DMS153 treated with DMSO at 0.1 percent for 48 hours (cell line): ENCODE data around the gene MREG.
"Not testable (repeated sequence)": the region's sequence is repeated elsewhere in the genome, so short reads cannot be mapped to it uniquely, and the experiment has no call there.

Experiments
- DNase-seq: peaks from one replicate; lab custom pipeline; 2025; ENCODE audit not compliant: unreplicated experiment; lab: John Stamatoyannopoulos, UW

Gene MREG

DNA sequence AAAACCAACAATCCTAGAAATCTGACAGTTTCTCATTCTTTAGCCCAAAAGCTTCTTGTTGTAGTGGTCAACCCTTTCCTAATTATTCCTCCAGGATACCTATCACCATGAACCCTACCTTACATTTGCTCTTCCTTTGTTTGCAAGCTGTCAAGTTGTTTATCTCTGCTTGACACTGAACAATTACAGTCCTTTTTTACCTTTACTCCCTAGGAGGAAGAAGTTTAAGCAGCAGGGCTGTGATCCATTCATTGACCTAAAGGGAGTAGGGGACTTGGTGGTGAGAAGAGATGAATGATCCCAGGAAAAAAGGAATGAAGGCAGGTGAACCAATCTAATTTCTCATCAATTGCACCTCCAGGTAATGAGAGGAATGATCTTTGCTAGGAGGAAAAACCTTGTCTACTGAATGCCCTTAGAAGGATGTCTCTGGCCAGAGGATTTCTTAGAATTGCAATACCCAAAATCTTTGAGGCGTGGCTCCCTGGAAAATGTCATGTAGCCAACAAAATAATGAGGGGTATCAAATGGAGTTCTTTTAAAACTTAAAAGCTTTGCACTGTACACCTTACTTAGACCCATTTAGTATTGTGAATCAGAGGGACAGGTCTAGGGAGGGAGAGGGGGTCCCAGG, 47.7 kb downstream of the MREG start:
- DNase-seq: no peak

DNA sequence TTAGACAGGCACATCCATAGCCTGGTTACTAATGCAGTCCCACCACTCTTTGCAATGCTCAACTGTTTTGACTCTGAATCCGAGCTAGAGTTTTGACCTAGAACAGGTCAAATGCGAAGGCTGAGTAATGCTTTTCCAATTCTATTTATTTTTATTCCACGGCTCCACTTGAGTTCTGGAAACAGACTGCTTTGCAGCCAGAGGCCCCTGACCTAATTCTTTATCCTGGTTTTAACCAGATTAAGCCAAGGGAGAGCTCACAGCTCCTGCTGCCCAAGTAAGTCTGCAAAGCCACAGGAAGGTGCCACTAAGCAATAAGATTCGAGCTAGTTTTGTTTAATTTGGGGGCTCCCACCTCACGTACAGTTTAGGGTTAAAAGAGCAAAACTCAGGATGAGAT, 51.4 kb downstream of the MREG start:
- no peak for DNase-seq

DNA sequence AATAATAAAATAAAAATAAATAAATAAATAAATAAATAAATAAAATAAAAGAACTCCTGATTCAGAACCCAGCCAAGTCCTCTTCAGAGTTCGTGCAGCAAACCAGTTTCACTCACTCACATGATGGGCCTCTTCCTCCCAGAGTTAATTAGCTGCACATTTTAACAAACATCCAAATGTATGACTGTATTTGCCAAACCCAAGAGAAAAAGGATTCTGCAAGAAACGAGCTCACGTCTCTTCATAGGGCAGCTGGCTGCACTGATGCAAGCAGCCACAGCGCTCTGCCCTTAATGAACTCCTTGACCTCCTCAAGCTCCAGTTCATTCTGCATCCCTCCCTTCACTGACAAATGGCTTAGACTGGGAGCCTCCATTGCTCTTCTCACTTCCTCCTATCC, 55.1 kb downstream of the MREG start:
- no peak for DNase-seq

DNA sequence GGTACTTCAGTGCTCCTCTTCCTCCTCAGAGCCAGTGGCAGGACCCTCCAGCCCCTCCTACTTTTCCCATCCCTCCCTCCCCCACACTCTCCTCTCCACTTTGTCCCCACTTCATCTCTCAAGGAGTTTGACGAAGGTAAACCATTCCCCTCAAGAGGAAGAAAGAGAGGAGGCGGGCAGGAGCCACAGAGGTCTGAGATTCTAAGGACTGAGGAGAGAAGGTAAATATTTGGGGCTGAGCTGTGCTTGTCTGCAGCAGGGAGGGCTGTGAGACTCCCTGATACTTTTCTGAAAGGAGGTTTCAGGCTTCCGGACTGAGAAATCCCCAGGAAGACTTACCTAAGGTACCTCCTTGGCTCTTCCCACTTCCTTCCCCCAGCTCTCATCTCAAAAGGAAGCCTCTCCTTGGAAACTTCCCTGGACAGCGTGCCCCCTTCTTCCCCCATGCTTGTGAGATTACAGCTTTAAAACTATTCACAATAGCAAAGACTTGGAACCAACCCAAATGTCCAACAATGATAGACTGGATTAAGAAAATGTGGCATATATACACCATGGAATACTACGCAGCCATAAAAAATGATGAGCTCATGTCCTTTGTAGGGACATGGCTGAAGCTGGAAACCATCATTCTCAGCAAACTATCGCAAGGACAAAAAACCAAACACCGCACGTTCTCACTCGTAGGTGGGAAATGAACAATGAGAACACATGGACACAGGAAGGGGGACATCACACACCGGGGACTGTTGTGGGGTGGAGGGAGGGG, 55.8 kb downstream of the MREG start:
- DNase-seq: not testable (repeated sequence)

DNA sequence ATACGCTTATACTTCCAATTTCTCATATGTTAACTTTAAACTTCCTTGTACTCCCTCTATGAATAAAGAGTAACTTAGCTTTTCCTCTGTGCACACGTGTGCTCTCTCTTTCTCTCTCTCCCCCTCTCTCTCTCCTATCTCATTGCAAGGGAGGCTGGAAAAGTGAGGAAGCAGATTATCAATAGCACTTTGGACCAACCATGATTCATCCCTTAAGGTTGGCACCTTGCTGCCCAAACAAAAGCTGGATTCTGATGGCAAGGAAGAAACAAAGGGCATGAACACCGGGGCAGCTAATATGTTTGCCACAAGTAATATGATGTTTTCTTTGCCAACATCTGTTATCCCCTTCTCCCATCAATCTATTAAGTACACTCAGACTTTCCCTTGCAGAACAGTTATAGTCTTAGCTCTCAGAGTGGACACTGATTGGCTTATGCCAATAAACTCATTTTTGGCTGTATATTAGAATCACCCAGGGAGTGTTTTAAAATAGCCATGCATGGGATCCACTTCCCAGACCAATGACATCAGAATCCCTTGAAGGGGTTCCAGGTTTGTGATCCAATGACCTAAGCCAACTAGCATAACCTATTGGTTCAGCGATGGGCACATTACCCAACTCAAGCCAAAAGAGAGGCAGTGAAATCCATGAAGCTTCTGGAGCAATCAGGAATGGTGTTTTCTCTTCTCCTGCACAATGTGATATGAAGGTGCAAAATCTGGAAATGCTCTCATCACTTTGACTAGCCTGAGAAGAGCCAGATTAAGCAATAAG, 60.3 kb downstream of the MREG start:
- no peak for DNase-seq

DNA sequence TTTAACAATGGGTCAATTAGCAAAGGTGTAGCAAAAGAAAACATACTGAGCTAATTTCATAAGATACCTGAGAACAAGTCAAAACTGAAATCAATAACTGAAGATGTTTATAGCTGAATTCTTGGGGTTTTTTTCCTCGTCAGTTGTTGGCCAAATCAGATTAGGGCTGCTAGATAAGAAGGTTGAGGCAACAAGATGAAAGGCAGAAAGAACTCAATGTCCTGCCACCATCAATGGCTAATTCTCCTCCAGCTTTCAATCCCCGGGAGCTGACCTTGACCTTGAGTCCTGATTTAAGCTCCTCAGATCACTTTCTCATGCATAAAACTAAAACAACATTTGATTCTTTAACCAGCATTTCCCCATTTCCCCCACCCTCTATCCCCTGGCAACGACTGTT, 61.8 kb downstream of the MREG start:
- DNase-seq: no peak

DNA sequence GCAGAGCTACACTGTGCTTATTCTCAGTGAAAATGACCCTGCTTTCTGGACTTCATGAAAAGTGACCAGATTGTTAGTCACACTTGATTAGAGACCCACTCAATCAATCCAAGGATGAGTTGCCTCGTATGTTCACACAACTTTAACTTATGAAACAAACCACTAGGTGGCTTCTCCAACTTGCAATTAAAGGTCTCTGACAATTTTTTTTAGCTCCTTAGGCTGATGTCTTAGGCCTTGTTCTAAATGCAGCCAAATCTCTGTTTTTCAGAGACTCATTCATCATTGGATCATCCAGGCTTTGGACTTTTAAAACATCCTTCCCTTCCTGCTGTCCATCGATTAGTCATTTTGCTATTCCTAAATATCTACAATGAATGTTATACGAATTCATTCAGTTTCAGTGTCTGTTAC, 63.4 kb downstream of the MREG start:
- DNase-seq: peak; percentile 5

DNA sequence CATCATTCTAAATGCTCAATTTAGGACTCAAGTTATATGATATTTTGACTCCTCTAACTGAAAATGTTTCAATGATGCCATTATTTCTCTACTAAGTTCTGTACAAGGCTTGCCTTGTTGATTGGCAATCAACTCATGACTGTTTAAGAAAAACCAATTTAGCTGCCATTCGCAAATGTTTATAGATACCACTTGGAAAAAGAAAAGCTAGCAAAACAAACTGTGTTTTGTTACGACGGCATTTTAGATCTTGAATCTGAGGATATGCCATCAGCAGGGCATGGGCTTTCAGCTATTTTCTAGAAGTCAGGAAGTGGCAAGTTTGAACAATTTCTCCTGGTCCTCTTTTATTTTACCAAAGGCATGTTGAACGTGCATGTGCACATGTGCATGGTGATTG, 65.3 kb downstream of the MREG start:
- no peak for DNase-seq

DNA sequence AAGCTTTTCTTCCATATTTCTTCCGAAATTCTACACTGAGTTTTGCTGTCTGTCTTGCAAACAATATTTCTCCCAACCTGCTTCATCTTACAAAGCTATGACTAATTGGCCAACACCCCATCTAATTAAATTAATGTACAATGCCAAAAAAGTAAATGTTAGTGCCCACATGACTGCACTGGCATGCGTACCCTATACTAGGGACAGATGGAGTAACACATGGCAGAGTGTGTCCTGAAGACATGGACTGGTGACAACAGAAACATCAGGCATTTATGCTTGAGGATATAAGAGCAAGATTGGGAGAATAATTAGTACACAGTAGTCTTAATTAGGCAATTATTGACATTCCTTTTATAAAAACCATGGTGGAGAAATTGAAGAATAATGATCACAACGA, 66.8 kb downstream of the MREG start:
- no peak for DNase-seq

DNA sequence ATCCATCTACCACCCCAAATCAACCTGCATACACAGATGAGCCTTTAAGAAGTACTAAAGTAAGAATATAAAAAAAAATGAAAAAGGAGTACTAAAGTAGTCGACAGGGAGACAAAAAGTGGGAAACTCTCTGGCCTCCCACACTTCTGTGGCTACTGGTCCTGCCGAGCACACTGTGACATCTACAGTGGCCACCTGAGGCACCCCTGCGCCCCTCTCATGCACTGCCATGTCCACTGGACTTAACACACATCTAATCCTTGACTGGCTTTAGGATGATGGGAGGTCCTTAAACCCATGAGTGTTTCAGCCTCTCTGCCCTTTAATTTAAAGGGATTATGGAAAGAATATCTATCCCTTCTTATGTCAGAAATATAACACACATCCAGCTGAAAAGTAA, 71.2 kb downstream of the MREG start:
- DNase-seq: no peak

DNA sequence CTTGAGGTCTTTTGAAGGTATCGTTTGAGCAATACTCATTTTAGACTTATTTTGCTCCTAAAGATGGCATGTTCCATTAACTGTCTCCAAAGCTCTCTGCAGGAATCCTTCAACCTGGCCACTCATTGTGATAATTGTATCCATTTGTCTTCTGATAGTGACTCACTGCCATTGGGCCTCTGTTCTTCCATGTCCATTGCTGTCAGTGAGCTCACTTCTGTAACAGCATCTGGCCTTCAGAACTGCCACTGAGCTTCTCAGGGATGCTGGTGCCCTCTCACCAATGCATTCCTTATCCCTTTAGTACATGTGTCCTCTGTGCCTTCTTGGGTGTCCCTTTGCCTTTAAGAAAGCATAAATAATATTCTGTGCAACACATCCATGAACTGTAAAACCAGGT, 71.6 kb downstream of the MREG start:
- no peak for DNase-seq

DNA sequence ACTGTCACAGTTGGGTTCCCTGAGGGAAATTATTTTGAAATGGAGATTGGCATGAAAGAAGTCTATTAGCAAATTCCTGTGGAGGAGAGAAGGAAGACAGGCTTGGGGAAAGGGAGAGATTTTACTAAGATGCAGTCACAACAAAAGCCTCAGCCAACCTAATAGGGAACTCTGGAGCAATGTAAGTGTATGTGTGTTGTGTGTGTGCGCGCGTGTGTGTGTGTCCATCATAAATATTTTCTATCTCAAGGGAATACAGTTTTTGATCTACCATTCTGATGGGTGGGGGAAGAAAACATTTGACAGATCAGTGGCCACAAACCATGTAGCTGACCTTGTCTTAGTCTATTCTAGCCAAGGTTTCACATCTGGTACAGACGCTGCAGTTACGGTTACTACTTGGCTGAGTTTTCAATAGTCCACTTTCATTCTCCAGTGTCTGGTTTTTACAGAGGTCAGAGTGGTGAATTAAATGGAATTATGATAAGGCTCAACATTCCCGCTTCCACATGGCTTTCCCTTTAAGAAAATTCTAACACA, 72.6 kb downstream of the MREG start:
- DNase-seq: no peak

DNA sequence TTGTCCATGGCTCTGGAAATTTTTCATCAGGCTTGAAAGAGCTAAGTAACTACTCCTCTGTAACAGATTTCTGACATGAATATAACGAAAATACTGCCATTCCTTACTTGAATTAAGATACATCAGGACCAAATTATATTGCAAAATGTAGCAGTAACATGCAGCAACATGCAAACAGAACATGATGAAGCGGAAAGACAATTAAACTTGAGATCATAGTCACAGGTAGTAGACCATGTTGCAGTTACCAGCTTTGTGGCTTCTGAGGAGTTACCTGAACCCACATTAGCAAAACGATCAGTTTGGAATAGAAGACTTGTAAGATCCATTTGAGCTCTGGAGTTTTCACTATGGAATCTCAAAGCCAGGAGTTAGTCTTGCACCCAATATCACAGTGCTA, 76.2 kb downstream of the MREG start:
- no peak for DNase-seq

DNA sequence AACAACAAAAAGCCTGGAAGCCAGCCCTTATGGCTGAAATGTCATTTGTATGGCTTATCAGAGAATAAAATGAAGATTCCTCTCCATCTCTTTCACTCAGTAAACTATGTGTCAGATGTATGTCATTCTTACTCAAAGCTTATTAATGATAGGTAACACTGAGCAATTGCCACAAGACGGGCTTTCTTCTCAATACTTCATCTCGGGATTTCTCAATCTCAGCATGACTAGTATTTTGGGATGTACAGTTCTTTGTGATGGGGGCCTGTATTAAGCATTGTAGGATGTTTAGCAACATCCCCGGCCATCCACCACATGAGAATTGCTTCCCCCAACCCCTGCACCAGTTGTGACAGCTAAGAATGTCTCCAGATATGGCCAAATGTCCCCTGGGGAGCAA, 80.2 kb downstream of the MREG start:
- no peak for DNase-seq

DNA sequence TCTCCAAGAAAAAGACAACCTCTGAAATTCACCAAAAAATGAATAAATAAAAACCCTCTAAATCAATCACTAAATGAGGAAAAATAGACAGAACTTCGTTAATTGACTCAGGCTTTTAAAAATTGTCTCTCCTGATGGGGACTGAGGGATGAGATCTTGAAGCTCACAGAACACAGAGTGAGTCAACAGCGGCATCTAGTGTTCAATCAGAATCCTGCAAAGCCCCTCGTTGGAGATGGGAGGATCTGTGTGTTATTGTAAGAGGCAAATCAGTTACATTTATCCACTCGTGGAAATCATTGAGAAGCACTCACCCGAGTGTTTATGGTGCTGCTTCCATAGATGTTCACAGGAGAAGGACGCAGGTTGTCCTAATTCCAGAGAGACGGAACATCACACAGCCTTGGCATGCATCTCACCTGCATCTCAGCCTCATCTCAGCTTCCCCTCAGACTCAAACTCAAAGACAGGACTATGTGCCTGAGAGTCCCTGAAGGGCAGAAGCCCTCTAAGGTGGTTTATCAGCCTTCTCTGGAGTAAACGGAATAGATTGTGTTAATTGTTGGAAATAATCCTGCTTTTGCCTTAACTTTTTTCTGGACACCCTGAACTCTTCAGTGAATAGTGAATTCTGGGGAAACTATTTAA, 82.0 kb downstream of the MREG start:
- DNase-seq: peak; percentile 48

DNA sequence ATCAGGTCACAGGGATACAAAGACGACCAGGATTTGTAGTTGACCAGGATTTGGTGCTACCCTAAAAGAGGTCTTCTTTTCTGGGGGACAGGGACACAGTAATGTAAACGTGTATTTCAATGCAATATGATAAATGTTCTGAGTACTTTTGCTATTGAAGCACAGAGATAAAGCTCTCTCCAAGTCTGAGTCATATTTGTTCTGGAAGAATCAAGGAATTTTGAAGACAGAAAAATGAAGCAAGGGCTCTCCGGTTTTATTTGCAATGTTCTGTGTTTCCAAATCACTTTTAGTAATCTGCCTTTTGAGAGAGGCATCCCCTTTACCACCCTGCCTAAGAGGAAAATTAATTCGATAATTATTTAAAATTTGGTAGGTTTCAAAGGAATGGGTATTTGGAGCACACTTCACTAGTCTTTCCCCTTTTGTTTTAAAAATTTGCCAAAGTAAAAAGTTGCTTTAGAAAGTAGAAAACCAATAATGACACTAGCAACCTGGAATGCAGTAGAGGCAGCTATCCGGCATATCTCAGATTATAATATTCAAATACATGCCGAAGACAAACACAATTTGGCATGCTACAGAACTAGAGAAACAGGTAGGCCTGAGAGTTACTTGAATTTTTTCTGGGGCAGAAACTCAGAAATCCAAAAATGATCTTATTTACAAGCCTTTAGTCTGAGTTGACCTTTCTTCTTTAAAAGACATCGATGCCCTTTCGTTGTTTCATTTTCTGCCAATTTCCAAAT, 82.7 kb downstream of the MREG start:
- no peak for DNase-seq

DNA sequence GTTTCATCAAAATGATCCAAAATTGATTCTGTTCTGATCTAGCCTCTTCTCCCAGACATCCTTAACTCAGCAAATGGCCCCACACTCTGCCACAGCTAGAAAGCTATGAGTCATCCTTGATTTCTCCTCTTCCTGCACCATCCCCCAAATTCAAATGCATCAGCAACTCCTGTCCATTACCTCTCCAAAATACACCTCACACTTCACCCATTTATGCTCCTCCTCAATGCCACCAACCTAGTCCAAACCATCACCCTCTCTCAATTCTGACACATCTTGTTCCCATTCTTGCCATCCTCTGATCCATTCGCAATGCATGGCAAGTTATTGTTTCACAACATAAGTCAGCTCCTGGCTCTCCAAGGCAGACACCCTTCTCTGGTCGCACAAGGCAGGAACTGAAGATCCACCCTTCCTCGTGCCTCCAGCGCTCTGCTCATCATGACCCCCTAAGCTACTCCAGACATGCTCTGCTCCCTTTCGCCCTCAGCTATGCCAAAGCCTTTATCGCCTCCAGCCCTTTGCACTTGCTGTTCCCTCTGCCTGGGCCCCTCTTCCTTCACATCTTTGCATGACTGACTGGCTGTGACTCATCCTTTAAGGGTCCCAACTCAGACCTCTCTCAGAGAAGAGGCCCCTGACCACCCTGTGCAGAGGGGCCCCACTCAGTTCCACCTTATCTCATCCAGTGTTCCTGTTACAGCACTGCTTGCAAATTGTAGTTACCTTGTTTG, 83.6 kb downstream of the MREG start:
- no peak for DNase-seq

DNA sequence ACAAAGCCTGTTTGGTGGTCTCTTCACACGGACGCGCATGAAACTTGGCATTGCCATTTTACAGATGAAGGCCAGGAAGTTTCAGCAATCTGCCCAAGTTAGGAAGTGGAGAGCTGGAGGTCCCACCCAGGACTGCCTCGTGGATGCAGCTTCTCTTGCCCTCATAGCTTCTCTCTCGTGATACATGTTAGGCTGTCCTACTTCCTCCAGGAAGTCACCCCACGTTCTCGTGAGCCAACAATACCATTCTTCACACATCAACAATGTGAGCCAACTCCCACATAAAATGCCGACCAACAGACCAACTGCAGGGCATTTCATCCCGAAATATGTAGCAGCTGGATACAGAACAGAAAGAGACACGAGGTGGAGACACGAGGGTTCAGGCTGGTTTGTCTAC, 85.3 kb downstream of the MREG start:
- no peak for DNase-seq

DNA sequence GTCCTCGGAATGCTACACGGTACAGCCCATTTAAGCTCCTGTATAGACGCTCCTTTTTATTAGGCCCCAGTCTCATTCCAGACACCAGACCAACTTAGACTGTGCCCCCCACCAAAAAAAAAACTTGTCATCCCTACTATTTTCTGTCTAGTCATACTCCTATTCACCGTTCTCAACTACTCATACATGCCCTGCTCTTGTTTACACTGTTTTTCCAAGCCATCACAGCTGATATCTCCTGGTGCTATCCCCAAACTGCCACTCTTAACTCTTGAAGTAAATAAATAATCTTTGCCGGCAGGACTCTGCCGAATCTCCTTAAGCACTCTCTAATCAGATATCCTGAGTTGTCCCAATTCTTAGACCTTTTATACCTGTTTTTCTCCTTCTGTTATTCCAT, 86.4 kb downstream of the MREG start:
- DNase-seq: not testable (repeated sequence)

DNA sequence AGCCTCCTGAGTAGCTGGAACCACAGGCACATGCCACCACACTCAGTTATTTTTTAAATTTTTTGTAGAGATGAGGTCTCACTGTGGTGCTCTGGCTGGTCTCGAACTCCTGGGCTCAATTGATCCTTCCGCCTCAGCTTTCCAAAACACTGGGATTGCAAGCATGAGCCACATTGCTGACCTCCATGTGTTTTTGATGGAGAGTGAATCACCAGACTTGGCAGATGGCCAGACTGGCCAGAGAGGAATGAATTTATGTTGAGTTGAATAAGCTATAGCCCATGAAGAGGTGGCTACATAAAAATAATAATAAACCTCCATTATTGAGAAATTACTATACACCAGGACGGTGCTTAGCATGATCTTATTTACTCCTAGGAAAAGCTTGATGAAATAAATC, 91.5 kb downstream of the MREG start:
- DNase-seq: no peak
